K562 (cell line): ENCODE data around the gene TM9SF3. TPM values are rescaled to one million over a fixed set of nuclear protein-coding genes. Genes with fewer than 3 reads are reported as not detected.

Experiments used
- ESRRA ChIP-seq: fragments of 450-650 bp; IDR thresholded peaks from 2 replicates; pipeline ENCODE4 v1.6.1; 2014; ENCODE audit warnings: low read depth, mild to moderate bottlenecking, moderate library complexity, borderline replicate concordance
- GATAD2A ChIP-seq: fragments of 450-650 bp; IDR thresholded peaks from 2 replicates; pipeline ENCODE4 v1.6.1; 2017
- HES1 ChIP-seq: fragments of 450-650 bp; IDR thresholded peaks from 2 replicates; pipeline ENCODE4 v1.6.1; 2016; ENCODE audit warnings: low read depth, mild to moderate bottlenecking, moderate library complexity
- NBN ChIP-seq: fragments of 450-650 bp; IDR thresholded peaks from 2 replicates; pipeline ENCODE4 v1.6.1; 2016; ENCODE audit warnings: low read depth, mild to moderate bottlenecking
- RNF2 ChIP-seq: sonication (generic); IDR thresholded peaks from 2 replicates; pipeline ENCODE4 v1.6.1; 2016
- SMARCB1 ChIP-seq: IDR thresholded peaks from 2 replicates; pipeline ENCODE4 v1.6.1; 2011; ENCODE audit warnings: improper control_type of control experiment, low read depth; ENCODE audit not compliant: insufficient read length
- TAF15 ChIP-seq: fragments of 200-400 bp; formaldehyde crosslinking; IDR thresholded peaks from 2 replicates; pipeline ENCODE4 v1.6.1; 2017; ENCODE audit warnings: mild to moderate bottlenecking, low read depth, low read length, moderate library complexity
- TEAD2 ChIP-seq: fragments of 450-650 bp; IDR thresholded peaks from 2 replicates; pipeline ENCODE4 v1.6.1; 2016; ENCODE audit warnings: missing genetic modification characterization, control low read depth, missing compliant biosample characterization
- XRCC3 ChIP-seq: fragments of 450-650 bp; IDR thresholded peaks from 2 replicates; pipeline ENCODE4 v1.6.1; 2017; ENCODE audit warnings: mild to moderate bottlenecking, moderate library complexity
- ZNF324 ChIP-seq: fragments of 250-450 bp; sonication (Bioruptor Pico); IDR thresholded peaks from 2 replicates; pipeline ENCODE4 v1.4.0; 2020; ENCODE audit warnings: mild to moderate bottlenecking
- ZNF609 ChIP-seq: sonication (generic); formaldehyde crosslinking; IDR thresholded peaks from 2 replicates; pipeline ENCODE4 v1.8.1; 2023; ENCODE audit warnings: missing genetic modification reagents, mild to moderate bottlenecking, borderline replicate concordance
- polyA plus RNA-seq, 8 experiments: library from polyadenylated mRNA; depleted of rRNA in 4 of 8; stranded (reverse) in 5 of 8; unstranded in 3 of 8; fragments of >200 nt; fragmentation: Nextera tagmentation in 2 of 8; fragmentation: Illumina TruSeq in 1 of 8; extraction: Ambion mirVana in 2 of 8; extraction: Trizol in 1 of 8; gene quantifications; 2 replicates each; pipeline versions ENCODE4 v1.2.1 to v1.2.3, GENCODE V29; 2011 to 2014; ENCODE audit warnings: inconsistent platforms in 1 of 8, missing spikeins in 1 of 8
- total RNA-seq, 7 experiments: library from RNA; depleted of rRNA in 6 of 7; stranded (reverse); fragments of >200 nt in 6 of 7; fragmentation: Illumina TruSeq in 2 of 7; extraction: Trizol in 2 of 7; gene quantifications; 2 replicates each; pipeline versions ENCODE4 v1.2.1 to v1.2.3, GENCODE V29; 2011 to 2021; ENCODE audit warnings: low replicate concordance in 1 of 7
- TF ChIP-seq, protein P1 (sequence below): IDR thresholded peaks from 3 replicates; pipeline ENCODE4 v1.6.1; 2011; ENCODE audit warnings: borderline replicate concordance, mild to moderate bottlenecking; ENCODE audit not compliant: insufficient read length, insufficient read depth

Gene TM9SF3
- total and polyA plus RNA-seq, 9 of the 15 experiments (the other 6 are each of a cell fraction or from before 2014, with no cell fraction given) = 16.1 to 63.1 (median 34.9) TPM

- TF ChIP-seq, protein P1, sequence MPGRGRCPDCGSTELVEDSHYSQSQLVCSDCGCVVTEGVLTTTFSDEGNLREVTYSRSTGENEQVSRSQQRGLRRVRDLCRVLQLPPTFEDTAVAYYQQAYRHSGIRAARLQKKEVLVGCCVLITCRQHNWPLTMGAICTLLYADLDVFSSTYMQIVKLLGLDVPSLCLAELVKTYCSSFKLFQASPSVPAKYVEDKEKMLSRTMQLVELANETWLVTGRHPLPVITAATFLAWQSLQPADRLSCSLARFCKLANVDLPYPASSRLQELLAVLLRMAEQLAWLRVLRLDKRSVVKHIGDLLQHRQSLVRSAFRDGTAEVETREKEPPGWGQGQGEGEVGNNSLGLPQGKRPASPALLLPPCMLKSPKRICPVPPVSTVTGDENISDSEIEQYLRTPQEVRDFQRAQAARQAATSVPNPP = no peak
- TF ChIP-seq TEAD2 (tag) (no peak), SMARCB1 (no peak), XRCC3 (no peak), NBN (no peak), HES1 (no peak), ZNF609 (no peak), TAF15 (no peak), GATAD2A (no peak), ESRRA (no peak), ZNF324 (CRISPR knock-in tag) (no peak), RNF2 (no peak)
Measured at GRCh38 chr10:96576277-96576980, 10.4 kb downstream of the TM9SF3 start (continued).
